HepG2 (cell line): ENCODE measurements around the gene UBASH3A. TPM values are rescaled to one million over a fixed set of nuclear protein-coding genes. Genes with fewer than 3 reads are reported as not detected.

Experiments used
- ATAC-seq: fragments of 200-7000 bp; cut with Tn5 transposase; 3 replicates; pipeline ENCODE4 v1.9.1; 2020; ENCODE audit warnings: mild to moderate bottlenecking, moderate library complexity
- BruUV-seq: library from RNA; stranded (reverse); fragments of 400-500 nt; replicated peaks from 2 replicates; lab custom pipeline; 2021; lab: Mats Ljungman, UMichigan
- CTCF ChIA-PET: fragments of 300-600 bp; formaldehyde crosslinking; extraction: SDS; loops from one replicate; lab custom pipeline; 2021; ENCODE audit warnings: low total read pairs, inconsistent platforms, low intra/inter-chr PET ratio; lab: Yijun Ruan, JAX
- POLR2A ChIA-PET: fragments of 350-600 bp; sonication (Branson Sonifier 250); formaldehyde crosslinking; loops from one replicate; lab custom pipeline; 2020; ENCODE audit warnings: antibody characterized with exemption, inconsistent platforms; lab: Yijun Ruan, JAX
- DNase-seq: peaks from one replicate; pipeline ENCODE4 v3.0.0-alpha.2; 2015; ENCODE audit warnings: low spot score
- FAIRE-seq: peaks from 3 replicates; lab custom pipeline; 2011; peaks lifted over from hg19 to GRCh38; lab: Jason Lieb, UNC
- H2AFZ ChIP-seq: one replicate; pipeline ENCODE4 v1.6.1; 2011; ENCODE audit warnings: low read length, inconsistent platforms
- H3K27ac ChIP-seq: fragments of 300-600 bp; 3 replicates; pipeline ENCODE4 v1.8.0; 2011; ENCODE audit warnings: mixed run types, mild to moderate bottlenecking, mixed read lengths, low read length, inconsistent platforms; ENCODE audit not compliant: insufficient read depth; ENCODE audit errors: extremely low read length
- H3K27me3 ChIP-seq, 2 experiments: fragments of 200-600 bp in 1 of 2; 2 replicates in 1 of 2; 3 replicates in 1 of 2; pipeline versions ENCODE4 v1.6.0 to v1.8.0; 2011; ENCODE audit warnings: low read length in 2 of 2, mild to moderate bottlenecking in 2 of 2, moderate library complexity in 2 of 2, inconsistent platforms in 1 of 2; ENCODE audit not compliant: insufficient read depth in 2 of 2, control insufficient read depth in 1 of 2
- H3K36me3 ChIP-seq, 2 experiments: fragments of 200-600 bp in 1 of 2; replicated peaks in 1 of 2; 2 replicates in 1 of 2; 3 replicates in 1 of 2; pipeline versions ENCODE4 v1.5.1 to v1.8.0; 2011; ENCODE audit warnings: low read length in 2 of 2, inconsistent platforms in 1 of 2; ENCODE audit not compliant: insufficient read depth in 2 of 2, control insufficient read depth in 1 of 2
- H3K4me1 ChIP-seq: 2 replicates; pipeline ENCODE4 v1.5.1; 2012; ENCODE audit warnings: low read length, inconsistent platforms; ENCODE audit not compliant: insufficient read depth
- H3K4me2 ChIP-seq: 2 replicates; pipeline ENCODE4 v1.6.0; 2011; ENCODE audit warnings: low read depth, low read length, inconsistent platforms
- H3K4me3 ChIP-seq, 3 experiments: fragments of 200-600 bp in 1 of 3; sonication (generic), shearing (Covaris generic) in 1 of 3; replicated peaks in 1 of 3; 2 replicates each; pipeline ENCODE4 v1.5.1; 2011 to 2016; ENCODE audit warnings: low read length in 3 of 3, inconsistent platforms in 2 of 3, low read depth in 2 of 3, mild to moderate bottlenecking in 2 of 3, control low read depth in 1 of 3, mixed read lengths in 1 of 3; ENCODE audit not compliant: insufficient read depth in 1 of 3
- H3K79me2 ChIP-seq: one replicate; pipeline ENCODE4 v1.6.1; 2011; ENCODE audit warnings: low read length, inconsistent platforms; ENCODE audit not compliant: insufficient read depth
- H3K9ac ChIP-seq: 2 replicates; pipeline ENCODE4 v1.6.0; 2011; ENCODE audit warnings: mild to moderate bottlenecking, low read depth, low read length, inconsistent platforms; ENCODE audit not compliant: insufficient read depth
- H3K9me3 ChIP-seq: 2 replicates; pipeline ENCODE4 v1.5.1; 2012; ENCODE audit warnings: mild to moderate bottlenecking, low read length
- H4K20me1 ChIP-seq: 2 replicates; pipeline ENCODE4 v1.6.0; 2011; ENCODE audit warnings: inconsistent platforms, mild to moderate bottlenecking, low read length, moderate library complexity; ENCODE audit not compliant: insufficient read depth
- DZIP1 ChIP-seq: sonication (generic); formaldehyde crosslinking; IDR thresholded peaks from 2 replicates; pipeline ENCODE4 v1.5.0; 2020; ENCODE audit warnings: mild to moderate bottlenecking, missing genetic modification reagents
- NFYC ChIP-seq: IDR thresholded peaks from 2 replicates; pipeline ENCODE4 v1.6.1; 2016; ENCODE audit warnings: missing genetic modification reagents, missing compliant biosample characterization
- PHF8 ChIP-seq: sonication (generic); formaldehyde crosslinking; IDR thresholded peaks from 2 replicates; pipeline ENCODE4 v1.5.0; 2020; ENCODE audit warnings: missing genetic modification reagents
- POLR2AphosphoS2 ChIP-seq: IDR thresholded peaks from 2 replicates; pipeline ENCODE4 v1.6.1; 2011; ENCODE audit warnings: low read depth, low read length, improper control_type of control experiment
- SRF ChIP-seq: IDR thresholded peaks from 2 replicates; pipeline ENCODE4 v1.6.1; 2011; ENCODE audit warnings: mild to moderate bottlenecking, low read depth, low read length, moderate library complexity
- ZNF251 ChIP-seq: sonication (generic); formaldehyde crosslinking; IDR thresholded peaks from 2 replicates; pipeline ENCODE4 v1.9.0; 2021; ENCODE audit warnings: mild to moderate bottlenecking, missing genetic modification reagents
- ZNF775 ChIP-seq: sonication (generic); formaldehyde crosslinking; IDR thresholded peaks from 2 replicates; pipeline ENCODE4 v1.4.0; 2020; ENCODE audit warnings: missing genetic modification reagents, mild to moderate bottlenecking, moderate library complexity, borderline replicate concordance
- WGBS: methylation state at CpG from one replicate; pipeline ENCODE4 v1.1.6; 2017; ENCODE audit warnings: low lambda C conversion rate; 5-methylcytosine and 5-hydroxymethylcytosine counted together
- in situ Hi-C: cut with HindIII; loops from 2 replicates; pipeline ENCODE4 v1.10.0; 2017; ENCODE audit warnings: low pct_unique_long_range_greater_than_20kb; ENCODE audit not compliant: extremely low pct_ligation_motif_present
- intact Hi-C: fragments of 100-400 bp; cut with micrococcal nuclease; formaldehyde crosslinking; loops from one replicate; pipeline ENCODE4 v1.10.0; 2022; ENCODE audit not compliant: unreplicated experiment
- polyA plus RNA-seq, 8 experiments: library from polyadenylated mRNA; depleted of rRNA in 3 of 8; stranded (reverse) in 7 of 8; unstranded in 1 of 8; fragments of >200 nt; fragmentation: Illumina TruSeq in 4 of 8; extraction: Trizol in 4 of 8; gene quantifications; 2 replicates each; pipeline versions ENCODE4 v1.2.1 to v1.2.3, GENCODE V29; 2011 to 2016; ENCODE audit warnings: low read depth in 4 of 8, missing spikeins in 1 of 8, mixed read lengths in 1 of 8; ENCODE audit not compliant: insufficient read depth in 1 of 8
- total RNA-seq, 5 experiments: library from RNA; depleted of rRNA; stranded (reverse); fragments of >200 nt; fragmentation: Illumina TruSeq; extraction: Trizol; gene quantifications; 2 replicates each; pipeline ENCODE4 v1.2.3, GENCODE V29; 2016; ENCODE audit warnings: low read depth in 1 of 5

The UBASH3A gene
- total and polyA plus RNA-seq, 2 of the 13 experiments (the other 11 are each of a cell fraction or from before 2014, with no cell fraction given) = not detected

- Histone ChIP-seq H3K9me3 (no peaks in the 10 kb centered on the region; the same call in 1 of the 2 replicates), H3K27ac (no peak overlapping the region), H3K27me3 (no peaks in the 10 kb centered on the region; a peak in 2 of 5 replicates), H3K4me1 (peaks cover 11% of the 10 kb centered on the region), H3K4me2 (no peak overlapping the region), H3K4me3 (no peak overlapping the region), H2AFZ (no peak overlapping the region), H4K20me1 (no peaks in the 10 kb centered on the region), H3K79me2 (no peaks in the 10 kb centered on the region), H3K36me3 (no peaks in the 10 kb centered on the region), H3K9ac (no peak overlapping the region)
- in situ Hi-C loops (no loop called here), intact Hi-C loops (no loop called here)
- CTCF ChIA-PET = no interaction called here
- POLR2A ChIA-PET = no interaction called here
- no peak for TF ChIP-seq ZNF251 (CRISPR knock-in tag)
- TF ChIP-seq DZIP1 (CRISPR knock-in tag) = no peak
- TF ChIP-seq ZNF775 (CRISPR knock-in tag) = no peak
- no peak for TF ChIP-seq POLR2AphosphoS2
- TF ChIP-seq PHF8 = no peak
- TF ChIP-seq NFYC (CRISPR knock-in tag) = peak; percentile 33; the same call in 1 of the 2 replicates
- no peak for TF ChIP-seq SRF
- DNase-seq = no peak
- no TSS peak for BruUV-seq
- ATAC-seq = no peak
- 78% methylated on average over 12 of the region's 13 CpGs for WGBS
- no peak for FAIRE-seq
Measured at GRCh38 chr21:42358937-42359336, 44.8 kb upstream of the UBASH3A start.
